ENCODE data around the gene TAS2R40. TPM values are rescaled to one million over a fixed set of nuclear protein-coding genes. Genes with fewer than 3 reads are reported as not detected.

Gene TAS2R40
- total RNA-seq, 2 donors from 2014 or later, result not detected

DNA sequence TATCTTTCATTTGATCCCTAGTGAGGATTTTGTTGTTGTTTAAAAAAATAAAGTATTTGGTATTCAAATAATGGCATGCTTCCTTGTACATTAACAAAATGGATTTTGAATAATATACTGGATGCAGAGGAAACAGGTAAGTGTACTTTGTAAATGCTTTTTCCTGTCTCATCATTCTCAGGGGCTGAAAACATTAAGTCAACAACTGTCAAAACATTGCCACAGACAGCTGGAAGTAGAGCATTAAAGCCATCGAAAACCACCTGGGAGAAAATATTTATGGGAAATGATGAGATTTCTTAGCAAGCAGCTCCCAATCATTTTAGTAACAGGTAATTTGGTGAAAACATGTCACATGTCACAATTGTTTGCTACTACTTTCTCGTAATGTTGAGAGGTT lies 28.0 kb upstream of the TAS2R40 start:
- TF ChIP-seq, protein P1, sequence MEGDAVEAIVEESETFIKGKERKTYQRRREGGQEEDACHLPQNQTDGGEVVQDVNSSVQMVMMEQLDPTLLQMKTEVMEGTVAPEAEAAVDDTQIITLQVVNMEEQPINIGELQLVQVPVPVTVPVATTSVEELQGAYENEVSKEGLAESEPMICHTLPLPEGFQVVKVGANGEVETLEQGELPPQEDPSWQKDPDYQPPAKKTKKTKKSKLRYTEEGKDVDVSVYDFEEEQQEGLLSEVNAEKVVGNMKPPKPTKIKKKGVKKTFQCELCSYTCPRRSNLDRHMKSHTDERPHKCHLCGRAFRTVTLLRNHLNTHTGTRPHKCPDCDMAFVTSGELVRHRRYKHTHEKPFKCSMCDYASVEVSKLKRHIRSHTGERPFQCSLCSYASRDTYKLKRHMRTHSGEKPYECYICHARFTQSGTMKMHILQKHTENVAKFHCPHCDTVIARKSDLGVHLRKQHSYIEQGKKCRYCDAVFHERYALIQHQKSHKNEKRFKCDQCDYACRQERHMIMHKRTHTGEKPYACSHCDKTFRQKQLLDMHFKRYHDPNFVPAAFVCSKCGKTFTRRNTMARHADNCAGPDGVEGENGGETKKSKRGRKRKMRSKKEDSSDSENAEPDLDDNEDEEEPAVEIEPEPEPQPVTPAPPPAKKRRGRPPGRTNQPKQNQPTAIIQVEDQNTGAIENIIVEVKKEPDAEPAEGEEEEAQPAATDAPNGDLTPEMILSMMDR (conservative IDR thresholded peaks at IDR 0.05), result no peak
- peaks cover 13% of the 10 kb centered on the region for H3K9me3 Mint-ChIP-seq
- 94% methylated on average over 2 of the region's 2 CpGs; no CpG with 5 or more reads in 1 of the 2 experiments for WGBS, 2 experiments (ENCODE audit: insufficient coverage in 1 of 2, insufficient read length in 1 of 2)
- H3K9ac ChIP-seq (ENCODE audit: extremely low read depth, low read length, poor library complexity, severe bottlenecking), result no peak overlapping the region
- H3K27ac ChIP-seq (ENCODE audit: low read depth, low read length), result no peak overlapping the region
- H3K4me1 Mint-ChIP-seq, result peaks cover 20% of the 10 kb centered on the region
- no peaks in the 10 kb centered on the region for H3K36me3 Mint-ChIP-seq (ENCODE audit: low read depth)
- H3K4me1 ChIP-seq (ENCODE audit: control insufficient read depth, insufficient read depth, low read length), result peaks cover 5% of the 10 kb centered on the region
- H3K27me3 ChIP-seq (ENCODE audit: control insufficient read depth, insufficient read depth, low read length, poor library complexity, severe bottlenecking), result no peaks in the 10 kb centered on the region
- H3K4me3 Mint-ChIP-seq, result no peak overlapping the region
- H3K4me3 ChIP-seq (ENCODE audit: low read length), result peak overlapping the region; percentile 26
- no peaks in the 10 kb centered on the region for H3K27me3 Mint-ChIP-seq (ENCODE audit: insufficient read depth)
- no peaks in the 10 kb centered on the region for H3K36me3 ChIP-seq (ENCODE audit: control insufficient read depth, insufficient read depth, low read length)
- DNase-seq, result no peak
- H3K9me3 ChIP-seq (ENCODE audit: control insufficient read depth, low read length), result peaks cover 44% of the 10 kb centered on the region
- no peak overlapping the region for H3K27ac Mint-ChIP-seq

DNA sequence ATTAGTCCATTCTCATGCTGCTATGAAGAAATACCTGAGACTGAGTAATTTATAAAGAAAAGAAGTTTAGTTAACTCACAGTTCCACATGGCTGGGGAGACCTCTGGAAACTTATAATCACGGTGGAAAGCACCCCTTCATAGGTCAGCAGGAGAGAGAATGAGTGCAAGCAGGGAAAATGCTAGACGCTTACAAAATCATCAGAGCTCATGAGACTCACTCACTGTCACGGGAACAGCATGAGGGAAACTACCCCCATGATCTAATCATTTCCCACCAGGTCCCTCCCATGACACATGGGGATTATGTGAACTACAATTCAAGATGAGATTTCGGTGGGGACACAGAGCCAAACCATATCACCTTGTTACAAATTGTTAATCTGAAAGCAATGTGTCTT lies 22.8 kb upstream of the TAS2R40 start:
- no peaks in the 10 kb centered on the region for H3K27me3 ChIP-seq (ENCODE audit: control insufficient read depth, insufficient read depth, low read length, poor library complexity, severe bottlenecking)
- no peak overlapping the region for H3K27ac Mint-ChIP-seq
- H3K9ac ChIP-seq (ENCODE audit: extremely low read depth, low read length, poor library complexity, severe bottlenecking), result no peak overlapping the region
- peaks cover 1% of the 10 kb centered on the region for H3K4me1 ChIP-seq (ENCODE audit: control insufficient read depth, insufficient read depth, low read length)
- TF ChIP-seq, protein P1 (conservative IDR thresholded peaks at IDR 0.05), result no peak
- H3K4me3 ChIP-seq (ENCODE audit: low read length), result peak overlapping the region; percentile 37
- 72 to 85% methylated on average over 4 of the region's 4 CpGs for WGBS, 2 experiments (ENCODE audit: insufficient coverage in 1 of 2, insufficient read length in 1 of 2)
- DNase-seq, result no peak
- peaks cover 3% of the 10 kb centered on the region for H3K27me3 Mint-ChIP-seq (ENCODE audit: insufficient read depth)
- no peak overlapping the region for H3K4me3 Mint-ChIP-seq
- H3K4me1 Mint-ChIP-seq, result peaks cover 19% of the 10 kb centered on the region
- H3K9me3 Mint-ChIP-seq, result peaks cover 23% of the 10 kb centered on the region
- no peaks in the 10 kb centered on the region for H3K36me3 ChIP-seq (ENCODE audit: control insufficient read depth, insufficient read depth, low read length)
- no peak overlapping the region for H3K27ac ChIP-seq (ENCODE audit: low read depth, low read length)
- no peaks in the 10 kb centered on the region for H3K36me3 Mint-ChIP-seq (ENCODE audit: low read depth)
- H3K9me3 ChIP-seq (ENCODE audit: control insufficient read depth, low read length), result peaks cover 59% of the 10 kb centered on the region

DNA sequence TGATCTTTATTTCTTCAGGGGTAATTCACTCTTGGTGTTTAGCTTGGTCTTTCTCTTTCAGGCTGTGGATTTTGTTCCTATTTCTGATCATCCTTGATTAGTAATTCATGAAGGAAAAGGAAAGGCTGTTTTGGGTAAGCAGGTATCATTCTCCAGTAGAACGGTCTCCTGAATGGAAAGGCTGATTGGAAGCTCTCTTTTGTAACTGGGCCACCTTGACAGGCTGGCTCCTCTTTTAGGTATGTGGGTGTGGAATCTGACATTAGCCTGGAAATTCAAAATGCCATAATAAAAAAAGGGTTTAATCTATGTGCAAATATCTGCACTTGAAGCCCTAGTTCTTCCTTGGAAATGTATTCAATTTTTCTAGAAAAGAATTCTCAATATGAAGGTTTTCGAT lies 19.7 kb upstream of the TAS2R40 start:
- WGBS, 2 experiments (ENCODE audit: insufficient coverage in 1 of 2, insufficient read length in 1 of 2), result 91 to 100% methylated on average over 2 of the region's 2 CpGs

More for the DNA sequence above, 19.7 kb upstream of the TAS2R40 start:
- Mint-ChIP-seq H3K9me3 (peaks cover 23% of the 10 kb centered on the region), H3K36me3 (ENCODE audit: low read depth) (no peaks in the 10 kb centered on the region), H3K27ac (no peak overlapping the region), H3K4me1 (peaks cover 21% of the 10 kb centered on the region), H3K27me3 (ENCODE audit: insufficient read depth) (peaks cover 3% of the 10 kb centered on the region), H3K4me3 (no peak overlapping the region)
- peaks cover 32% of the 10 kb centered on the region for H3K9me3 ChIP-seq (ENCODE audit: control insufficient read depth, low read length)
- no peak overlapping the region for H3K27ac ChIP-seq (ENCODE audit: low read depth, low read length)
- no peak for DNase-seq
- TF ChIP-seq, protein P1 (conservative IDR thresholded peaks at IDR 0.05), result no peak
- H3K36me3 ChIP-seq (ENCODE audit: control insufficient read depth, insufficient read depth, low read length), result no peaks in the 10 kb centered on the region
- H3K4me3 ChIP-seq (ENCODE audit: low read length), result no peak overlapping the region
- no peaks in the 10 kb centered on the region for H3K27me3 ChIP-seq (ENCODE audit: control insufficient read depth, insufficient read depth, low read length, poor library complexity, severe bottlenecking)
- H3K4me1 ChIP-seq (ENCODE audit: control insufficient read depth, insufficient read depth, low read length), result no peaks in the 10 kb centered on the region
- H3K9ac ChIP-seq (ENCODE audit: extremely low read depth, low read length, poor library complexity, severe bottlenecking), result no peak overlapping the region

All from endodermal cell (in vitro differentiated cells).